Activated CD4-positive, CD25-positive, alpha-beta regulatory T cell (primary cell): ENCODE measurements around the gene KLHL6.

ENCODE experiments used
- DNase-seq, 4 experiments: peaks; one replicate each; lab custom pipeline; 2025; lab: John Stamatoyannopoulos, UW

KLHL6 gene

DNA sequence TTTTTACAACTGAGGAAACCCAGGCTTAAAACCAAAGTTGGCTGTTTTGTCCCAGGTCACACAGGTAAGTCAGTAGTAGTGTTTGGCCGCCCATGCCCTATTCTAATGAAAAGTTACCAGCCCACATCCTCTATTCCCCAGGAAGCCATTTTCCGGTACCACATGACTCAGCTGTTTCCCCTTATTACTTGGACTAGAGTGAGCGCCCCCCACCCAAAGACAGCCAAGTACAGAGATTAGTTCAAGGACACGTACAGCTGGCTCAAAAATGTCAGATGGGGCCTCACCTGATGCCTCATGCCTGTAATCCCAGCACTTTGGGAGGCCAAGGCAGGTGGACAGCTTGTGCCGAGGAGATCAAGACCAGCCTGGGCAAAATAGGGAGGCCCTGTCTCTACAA, 8.5 kb upstream of the KLHL6 start:
- no peak for DNase-seq

DNA sequence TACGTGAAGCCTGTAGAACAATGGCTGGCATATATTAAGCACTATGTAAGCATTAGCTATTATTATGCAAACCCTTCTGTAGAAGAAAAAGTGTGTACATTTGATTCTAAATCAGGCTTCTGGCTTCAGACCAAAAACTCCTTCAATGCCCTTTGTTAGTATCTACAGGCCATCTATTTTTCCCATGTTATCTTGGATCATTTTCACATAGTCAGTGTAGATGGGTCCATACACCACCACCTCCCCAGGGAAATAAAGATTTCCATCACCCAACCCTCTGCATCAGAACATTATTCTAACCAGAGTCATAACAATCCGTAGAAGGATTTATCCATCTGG, 8.0 kb upstream of the KLHL6 start:
- no peak for DNase-seq

DNA sequence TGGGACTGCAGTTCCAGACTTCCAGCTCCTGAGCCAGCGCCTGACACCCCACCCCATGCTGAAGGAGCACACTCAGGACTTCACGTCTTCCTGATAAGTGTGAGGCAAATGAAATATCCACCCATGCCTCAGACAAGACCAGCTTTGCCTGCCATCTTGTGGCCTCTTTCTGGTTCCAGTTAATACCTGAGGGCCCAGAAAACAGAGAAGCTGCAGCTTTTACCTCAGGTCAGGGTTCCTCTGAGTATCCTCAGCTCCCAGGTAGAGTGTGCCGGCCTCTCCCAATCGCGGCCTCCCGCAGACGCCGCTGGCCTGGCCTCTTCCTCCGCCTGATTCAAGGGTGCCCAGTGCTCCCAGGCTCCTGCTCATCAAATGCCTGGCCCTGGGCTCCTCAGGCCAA, 5.1 kb upstream of the KLHL6 start:
- no peak for DNase-seq

DNA sequence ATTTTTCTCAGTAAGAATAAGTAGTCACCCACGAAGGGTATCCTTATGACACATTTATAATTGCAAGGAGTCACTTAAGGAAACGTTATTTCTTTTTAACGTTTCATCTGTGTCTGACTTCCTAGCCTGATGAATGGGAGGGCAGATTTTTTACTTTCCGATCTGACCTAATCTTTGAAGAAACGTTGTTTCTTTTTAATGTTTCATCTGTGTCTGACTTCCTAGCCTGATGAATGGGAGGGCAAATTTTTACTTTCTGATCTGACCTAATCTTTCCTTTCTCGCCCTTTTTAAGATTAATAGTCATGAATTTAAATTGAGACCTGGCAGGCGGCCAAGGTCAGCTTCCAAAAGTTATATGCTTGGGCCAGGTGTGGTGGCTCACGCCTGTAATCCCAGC, 3.0 kb upstream of the KLHL6 start:
- no peak for DNase-seq

DNA sequence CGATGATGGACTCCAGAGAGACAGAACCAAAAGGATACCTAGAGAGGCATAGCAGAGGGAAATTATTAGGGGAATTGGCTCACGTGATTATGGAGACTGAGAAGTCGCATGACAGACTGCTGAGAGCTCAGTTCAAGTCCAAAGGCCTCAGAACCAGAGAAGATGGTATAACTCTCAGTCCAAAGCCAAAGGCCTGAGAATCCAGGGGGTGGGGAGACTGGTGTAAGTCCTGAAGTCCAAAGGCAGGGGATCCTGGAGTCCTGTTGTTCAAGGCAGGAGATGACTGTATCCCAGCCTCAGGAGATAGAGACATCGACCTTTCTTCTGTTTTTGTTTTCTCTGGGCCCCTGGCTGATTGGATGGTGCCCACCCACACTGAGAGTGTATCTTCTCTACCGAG, 1.2 kb upstream of the KLHL6 start:
- DNase-seq, result no peak

DNA sequence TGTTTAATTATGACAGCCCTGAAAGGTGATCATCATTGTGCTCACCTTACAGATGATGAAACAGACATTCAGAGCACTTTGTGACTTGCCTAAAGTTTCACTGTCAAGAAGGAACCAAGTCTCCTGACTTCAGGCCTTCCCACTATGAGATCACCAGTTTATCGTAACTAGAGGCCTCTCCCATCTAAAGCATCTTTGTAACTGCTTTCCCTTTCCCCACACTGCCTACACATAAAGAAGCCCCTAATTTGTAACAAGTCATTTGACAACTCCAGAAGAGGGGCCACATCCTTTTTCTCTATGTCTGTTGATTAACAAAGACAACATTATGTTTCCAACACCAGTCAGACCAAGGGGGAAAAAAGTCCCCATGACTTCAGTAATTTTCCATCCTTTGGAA, 1.1 kb downstream of the KLHL6 start:
- DNase-seq, result no peak

DNA sequence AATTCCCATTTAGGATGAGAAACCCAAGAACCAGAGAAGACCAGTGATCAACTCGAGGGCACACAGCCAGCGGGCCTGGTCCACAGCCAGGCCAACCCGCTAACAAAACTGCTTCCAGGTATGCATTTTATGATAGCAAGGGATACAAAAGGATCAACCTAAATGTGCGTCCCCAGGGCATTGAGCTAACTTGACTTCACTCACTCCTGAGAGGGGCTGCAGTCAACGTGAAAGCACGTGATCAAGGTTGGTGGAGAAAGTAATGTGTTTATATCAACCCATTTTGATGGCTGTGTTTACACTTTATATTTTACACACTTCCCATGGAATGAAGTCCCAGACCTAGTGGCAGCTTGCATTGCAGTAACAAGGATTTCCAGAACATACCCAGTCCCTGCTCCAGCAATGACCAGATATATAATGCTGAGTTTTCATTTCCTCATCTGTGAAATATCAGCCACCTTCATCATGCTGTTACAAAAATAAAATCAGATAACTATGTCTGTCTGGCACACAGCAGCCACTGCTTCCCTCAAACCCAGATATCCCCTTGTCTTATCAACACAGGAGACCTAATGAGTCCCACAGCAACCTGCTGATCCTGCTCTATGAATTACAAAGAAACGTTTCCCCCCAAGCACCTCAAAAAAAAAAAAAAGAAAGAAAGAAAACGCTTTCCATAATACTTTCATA, 2.0 kb downstream of the KLHL6 start:
- no peak for DNase-seq

DNA sequence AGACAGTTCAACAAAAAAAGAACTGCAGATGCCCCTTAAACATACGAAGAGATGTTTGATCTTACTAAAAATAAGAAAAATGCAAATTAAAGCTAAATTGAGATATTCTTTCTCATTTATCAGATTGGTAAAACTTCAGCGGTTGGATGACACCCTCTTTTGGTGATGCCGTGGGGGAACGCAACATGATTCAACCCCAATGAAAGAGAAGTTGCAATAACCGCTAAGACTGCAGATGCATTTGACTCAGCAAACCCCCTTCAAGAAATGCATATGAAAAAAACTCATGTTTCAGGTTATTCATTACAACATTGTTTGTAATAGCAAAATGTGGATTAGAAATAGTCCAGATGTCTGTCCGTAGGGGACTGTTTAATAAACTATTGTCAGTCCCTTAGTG, 3.6 kb downstream of the KLHL6 start:
- peak in 1 of 4 experiments; percentile 17 for DNase-seq

DNA sequence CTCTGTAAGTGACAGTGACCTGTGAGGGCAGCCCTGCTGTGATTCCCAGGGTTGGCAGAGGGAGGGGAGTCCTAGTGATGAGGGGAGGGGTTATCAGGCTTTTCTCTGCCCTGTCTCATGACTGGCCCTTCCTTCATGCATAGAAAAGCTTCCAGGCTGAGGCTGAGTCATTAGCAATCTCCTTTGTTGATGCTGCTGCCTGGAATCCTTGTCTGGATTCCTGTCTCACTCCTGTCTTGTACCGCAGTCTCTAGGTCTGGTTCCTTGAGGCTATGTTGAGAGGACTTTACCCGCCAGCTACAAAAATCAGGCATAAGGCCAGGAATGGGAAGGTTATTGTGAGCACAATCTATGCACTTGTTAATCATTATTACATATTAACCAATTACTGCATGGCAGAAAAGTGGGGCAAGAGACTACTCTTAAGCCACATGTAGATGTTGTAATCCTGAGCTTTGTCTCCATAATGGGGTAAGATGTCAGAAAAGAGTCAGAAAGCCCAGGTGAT, 7.2 kb downstream of the KLHL6 start:
- DNase-seq, result no peak

DNA sequence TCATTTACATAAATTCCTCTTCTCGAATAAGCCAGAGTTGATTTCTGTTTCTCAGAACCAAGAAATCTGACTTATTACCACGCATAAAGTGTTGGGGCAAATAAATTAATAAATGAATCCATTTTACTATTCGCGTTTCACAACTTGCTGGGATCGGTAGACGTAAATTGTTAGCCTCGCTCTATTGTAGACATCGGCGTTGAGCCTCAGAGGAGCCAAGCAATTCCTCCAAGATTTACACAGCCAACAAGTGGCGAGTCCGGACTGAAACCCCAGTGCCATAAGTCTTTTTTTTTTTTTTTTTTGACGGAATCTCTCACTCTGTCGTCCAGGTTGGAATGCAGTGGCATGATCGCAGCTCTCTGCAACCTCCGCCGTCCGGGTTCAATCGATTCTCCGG, 8.9 kb downstream of the KLHL6 start:
- DNase-seq, result no peak

DNA sequence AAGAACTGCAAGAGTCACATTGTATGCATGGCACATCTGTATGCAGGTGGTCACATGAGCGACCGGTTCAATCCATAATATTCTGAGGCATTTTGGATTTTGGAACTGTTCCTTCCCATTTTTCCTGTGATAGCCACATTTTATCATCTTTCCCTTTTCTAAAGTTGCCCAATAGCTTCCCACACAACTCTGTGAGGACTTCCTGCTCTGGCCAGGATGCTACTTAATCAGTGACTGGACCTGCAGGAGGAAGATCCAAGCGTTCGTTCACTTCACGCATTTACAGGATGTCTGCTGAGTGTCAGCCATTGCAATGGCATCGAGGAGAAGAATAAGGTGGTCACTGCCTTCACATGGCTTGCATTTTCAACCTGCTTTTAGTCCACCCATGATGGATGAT, 9.8 kb downstream of the KLHL6 start:
- DNase-seq, result no peak

DNA sequence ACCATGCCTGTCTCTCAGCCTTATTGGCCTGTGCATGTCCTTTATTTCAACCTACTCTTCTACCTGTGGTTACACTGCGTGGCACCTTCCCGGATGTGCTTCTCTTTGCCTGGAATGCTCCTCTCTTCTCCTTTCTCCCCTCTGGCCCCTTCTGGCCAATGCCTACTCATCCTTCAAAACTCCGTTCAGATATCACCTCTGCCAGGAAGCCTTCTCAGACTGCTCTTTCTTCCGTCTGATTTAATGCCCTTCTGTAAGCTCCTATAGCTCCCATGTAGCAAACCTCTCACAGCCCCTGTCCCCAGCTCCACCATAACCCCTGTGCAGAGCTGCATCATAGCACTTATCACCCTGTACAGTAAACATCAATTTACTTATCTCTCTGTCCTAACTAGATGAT, 13.2 kb downstream of the KLHL6 start:
- DNase-seq, result no peak

DNA sequence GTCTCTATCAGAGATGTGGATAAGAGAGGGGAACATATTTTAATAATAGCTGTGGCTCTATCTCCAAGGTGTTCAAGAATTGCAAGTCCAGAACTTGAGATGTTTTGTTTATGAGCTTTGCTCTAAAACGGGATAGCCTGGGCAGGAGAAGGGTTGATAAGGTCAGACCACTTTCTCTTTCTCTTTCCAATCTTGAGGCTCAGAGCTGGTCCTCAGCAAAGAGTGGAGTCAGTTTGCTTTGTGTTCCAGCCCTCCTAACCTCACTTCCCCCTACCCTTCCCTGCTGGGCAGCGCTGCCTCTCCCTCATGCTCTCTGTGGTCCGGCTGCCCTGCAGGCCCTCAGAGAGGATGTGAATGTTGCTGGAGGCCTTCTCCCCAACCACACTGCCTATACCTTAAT, 13.8 kb downstream of the KLHL6 start:
- no peak for DNase-seq

DNA sequence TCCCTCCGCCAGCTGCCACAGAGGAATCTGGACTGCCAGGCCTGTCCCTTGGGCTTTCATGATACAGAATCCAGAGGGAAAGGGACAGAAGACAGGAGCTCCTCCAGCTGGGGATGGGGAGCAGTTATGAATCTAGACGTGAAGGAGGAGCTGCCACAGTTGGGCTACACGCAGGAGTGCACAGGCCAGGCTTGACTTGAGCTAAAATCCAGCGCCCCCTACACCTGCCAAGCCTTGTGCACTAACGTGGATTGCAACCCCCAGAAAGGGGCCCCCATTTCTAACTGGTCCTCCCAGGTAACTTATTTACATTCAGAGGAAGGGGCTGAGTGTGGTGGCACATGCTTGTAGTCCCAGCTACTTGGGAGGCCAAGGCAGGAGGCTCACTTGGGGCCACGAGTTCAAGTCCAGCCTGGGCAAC, 14.3 kb downstream of the KLHL6 start:
- no peak for DNase-seq

DNA sequence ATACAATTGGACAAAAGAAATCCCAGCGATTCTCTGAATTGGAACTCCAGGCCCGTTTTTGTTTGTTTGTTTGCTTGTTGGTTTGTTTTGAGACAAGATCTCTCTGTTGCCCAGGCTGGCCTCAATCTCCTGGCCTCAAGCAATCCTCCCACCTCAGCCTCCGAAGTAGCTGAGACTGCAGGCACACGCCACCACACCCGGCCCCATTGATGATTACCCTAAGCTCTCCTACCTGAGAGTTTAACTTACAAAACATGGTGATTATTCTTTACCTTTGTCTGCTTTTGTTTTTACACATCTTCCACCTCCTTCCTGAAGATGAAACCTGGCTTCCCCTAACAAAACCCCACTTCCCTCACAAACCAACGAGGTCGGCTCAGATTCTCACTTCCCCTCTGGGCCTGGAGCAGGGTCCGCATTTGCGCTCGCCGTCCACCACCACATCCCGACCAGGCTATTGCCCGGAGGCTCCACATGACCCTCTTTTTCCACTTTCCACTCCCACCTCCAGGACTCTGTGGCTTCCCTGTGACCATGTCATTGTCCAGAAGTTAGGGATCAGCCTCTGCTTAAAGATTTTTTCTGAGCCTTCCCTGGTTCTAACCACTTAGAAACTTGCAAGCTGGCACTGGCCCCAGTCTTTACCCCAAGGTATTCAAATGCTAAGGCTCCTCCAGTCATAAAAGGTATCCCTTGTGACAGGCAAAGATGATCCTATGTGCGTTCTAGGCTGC, 14.8 kb downstream of the KLHL6 start:
- DNase-seq, result no peak

DNA sequence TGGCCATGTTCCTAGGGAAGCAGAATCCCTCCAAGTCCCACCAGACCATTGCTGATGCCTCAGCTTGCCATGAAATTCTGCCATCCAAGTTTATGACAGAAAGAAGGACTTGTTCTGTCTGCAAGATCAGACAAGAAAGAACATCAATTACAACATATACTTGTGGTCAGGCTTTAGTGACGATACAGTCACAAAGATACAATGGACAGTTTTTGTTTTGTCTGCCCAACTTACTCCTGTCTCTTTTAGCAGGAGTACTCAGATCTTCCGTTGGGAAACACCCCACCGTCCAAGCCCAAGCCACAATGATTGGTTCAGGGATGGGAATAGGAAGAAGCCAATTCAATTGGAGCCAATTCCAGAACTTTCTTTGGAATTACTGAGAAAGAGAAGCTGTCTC, 15.7 kb downstream of the KLHL6 start:
- no peak for DNase-seq

DNA sequence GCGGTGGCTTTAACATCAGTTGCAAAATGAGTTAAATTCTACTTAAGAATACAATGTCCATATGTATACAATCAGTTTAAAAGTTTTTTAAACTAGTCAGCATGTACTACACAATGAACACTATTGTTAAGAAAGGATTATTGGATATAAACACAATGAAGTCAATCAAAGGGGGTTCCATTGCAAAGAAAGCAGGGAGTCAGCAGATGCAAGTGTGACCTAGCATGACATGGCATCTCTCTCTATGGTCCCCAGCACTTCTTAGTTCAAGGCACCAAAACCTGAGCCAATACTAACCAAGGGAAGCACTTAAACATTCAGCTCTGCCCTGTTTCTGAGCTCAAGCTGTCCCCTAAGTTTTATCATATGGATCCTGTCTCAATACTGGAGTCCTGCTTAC, 17.0 kb downstream of the KLHL6 start:
- no peak for DNase-seq

DNA sequence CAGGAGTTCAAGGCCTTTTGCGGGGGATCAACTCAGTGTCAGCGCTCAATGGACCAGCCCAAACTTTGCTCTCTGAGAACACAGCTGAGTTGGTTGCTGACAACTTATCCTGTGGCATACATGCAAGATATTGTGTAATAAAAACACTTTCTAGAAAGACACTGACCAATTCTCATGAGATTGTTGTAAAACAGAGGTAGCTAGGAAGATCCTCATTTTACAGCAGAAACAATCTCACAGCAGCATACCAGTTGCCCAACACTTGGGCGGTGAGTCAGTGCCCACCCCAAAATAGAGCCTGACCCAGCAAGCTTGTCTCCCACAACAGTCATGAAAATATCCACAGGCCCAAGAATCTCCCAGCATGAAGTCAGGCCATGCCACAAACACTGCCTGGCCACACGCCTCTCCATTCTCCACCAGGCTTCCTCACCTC, 18.2 kb downstream of the KLHL6 start:
- no peak for DNase-seq

DNA sequence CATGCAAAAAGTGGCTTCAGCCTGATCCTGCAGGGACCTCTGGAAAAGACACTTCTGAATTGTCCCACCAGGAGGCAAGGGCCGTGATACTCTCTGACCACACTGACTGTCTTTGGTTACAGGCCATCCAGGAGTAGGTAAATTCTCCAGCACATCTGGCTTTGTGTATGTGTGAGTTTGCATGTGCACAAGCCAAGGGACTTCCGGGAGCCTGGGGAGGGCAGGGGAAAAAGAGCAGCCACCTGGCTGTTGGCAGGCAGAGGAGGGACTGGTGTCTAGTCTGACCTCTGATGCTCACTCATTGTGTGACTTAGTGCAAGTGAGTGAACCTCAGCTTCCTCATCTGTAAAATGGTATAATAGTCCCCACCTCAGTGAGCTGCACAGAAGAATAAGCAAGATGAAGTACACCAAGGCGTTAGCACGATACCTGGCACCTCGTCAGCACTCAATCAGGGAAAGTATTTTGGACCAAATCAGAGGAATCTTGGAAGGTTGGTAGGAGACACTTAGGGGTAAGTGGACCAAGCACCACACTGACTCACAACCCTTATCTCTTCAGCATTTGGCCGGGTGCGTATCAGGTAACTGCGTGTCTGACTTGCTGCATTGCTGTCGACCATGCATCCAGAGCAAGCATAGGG, 19.1 kb downstream of the KLHL6 start:
- DNase-seq, result no peak

DNA sequence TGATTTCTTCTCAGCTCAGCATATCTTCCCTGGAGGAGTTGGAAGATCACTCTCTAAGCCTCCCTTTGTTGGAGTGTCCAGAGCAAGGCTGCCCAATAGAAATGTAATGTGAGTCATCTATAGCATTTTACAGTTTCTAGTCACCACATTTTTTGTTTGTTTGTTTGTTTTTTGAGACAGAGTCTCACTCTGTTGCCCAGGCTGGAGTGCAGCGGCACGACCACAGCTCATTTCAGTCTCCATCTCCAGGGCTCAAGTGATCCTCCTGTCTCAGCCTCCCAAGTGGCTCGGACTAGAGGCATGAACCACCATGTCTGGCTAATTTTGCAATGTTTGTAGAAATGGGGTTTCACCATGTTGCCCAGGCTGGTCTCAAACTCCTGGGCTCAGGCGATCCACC, 21.3 kb downstream of the KLHL6 start:
- DNase-seq, result no peak

DNA sequence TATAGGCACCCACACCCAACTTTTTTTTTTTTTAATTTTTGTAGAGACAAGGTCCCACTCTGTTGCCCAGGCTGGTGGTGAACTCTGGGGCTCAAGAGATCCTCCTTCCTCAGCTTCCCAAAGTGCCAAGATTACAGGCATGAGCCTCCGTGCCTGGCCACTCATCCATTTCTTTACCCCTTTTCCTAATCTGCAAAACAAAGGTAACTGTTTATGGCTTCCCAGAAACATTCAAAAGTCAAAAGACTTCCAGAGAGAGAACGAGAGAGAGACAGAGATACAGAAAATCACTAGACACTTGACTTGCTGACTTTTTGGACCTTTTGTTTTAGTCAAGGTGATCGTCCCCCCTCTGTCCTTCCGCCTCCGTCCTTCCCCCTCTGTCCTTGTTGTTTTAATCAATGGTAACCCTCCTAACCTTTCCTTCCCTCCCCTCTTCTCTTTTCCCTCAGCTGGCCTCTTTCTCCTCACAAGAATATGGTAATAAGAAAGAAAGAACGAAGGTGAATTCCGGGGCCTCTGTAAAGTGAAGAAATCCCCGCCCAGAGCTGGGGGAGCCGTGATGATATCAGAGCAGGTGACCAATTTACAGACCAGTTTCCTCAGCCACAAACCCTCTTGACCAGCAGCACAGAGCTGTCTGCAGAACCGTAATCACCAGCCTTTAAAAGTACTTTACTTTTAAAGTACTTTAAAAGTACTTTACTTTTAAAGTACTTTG, 21.9 kb downstream of the KLHL6 start:
- no peak for DNase-seq

DNA sequence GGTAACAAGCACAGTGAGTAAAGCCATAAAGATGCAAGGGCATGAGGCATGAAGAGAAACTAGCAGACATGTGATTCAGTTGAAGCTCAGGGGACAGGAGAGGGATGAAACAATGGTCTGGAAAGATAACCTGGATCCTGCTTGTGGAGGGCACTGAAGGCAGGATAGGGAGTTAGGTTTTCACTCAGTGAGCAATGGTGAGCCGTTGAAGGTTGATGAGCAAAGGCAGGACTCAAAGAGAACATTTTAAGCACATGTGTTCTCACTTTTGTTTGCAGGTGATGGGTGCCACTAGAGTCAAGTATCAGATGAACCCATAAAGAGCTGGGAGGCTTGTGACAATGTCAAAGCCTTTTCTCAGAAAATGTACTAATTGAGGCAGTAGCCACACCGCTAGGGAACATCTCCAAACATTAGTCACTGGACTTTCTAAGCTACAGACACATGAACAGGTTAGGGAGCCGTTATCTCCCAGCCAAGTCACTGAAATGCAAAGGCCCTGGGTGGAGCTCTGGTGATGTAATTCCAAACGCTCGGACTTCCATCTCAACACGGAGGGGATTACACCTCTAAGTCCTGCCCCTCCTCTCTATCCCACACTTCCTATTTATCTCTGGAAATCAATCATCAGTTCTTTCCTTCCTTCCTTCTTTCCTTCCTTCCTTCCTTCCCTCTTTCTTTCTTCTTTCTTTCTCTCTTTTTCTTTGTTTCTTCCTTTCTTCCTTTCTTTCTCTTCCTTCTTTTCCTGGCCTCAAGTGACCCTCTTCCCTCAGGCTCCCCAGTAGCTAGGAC, 22.7 kb downstream of the KLHL6 start:
- DNase-seq, result no peak
